NCI-H2196 (cell line): ENCODE data around the gene UBFD1.
A peak's percentile ranks its signal among the peaks of the same experiment; 100 is the strongest.
"Not testable (repeated sequence)": the region's sequence is repeated elsewhere in the genome, so short reads cannot be mapped to it uniquely, and the experiment has no call there.

Experiments
- DNase-seq: peaks from one replicate; lab custom pipeline; 2025; ENCODE audit not compliant: unreplicated experiment; lab: John Stamatoyannopoulos, UW

Gene UBFD1, protein sequence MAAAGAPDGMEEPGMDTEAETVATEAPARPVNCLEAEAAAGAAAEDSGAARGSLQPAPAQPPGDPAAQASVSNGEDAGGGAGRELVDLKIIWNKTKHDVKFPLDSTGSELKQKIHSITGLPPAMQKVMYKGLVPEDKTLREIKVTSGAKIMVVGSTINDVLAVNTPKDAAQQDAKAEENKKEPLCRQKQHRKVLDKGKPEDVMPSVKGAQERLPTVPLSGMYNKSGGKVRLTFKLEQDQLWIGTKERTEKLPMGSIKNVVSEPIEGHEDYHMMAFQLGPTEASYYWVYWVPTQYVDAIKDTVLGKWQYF

DNA sequence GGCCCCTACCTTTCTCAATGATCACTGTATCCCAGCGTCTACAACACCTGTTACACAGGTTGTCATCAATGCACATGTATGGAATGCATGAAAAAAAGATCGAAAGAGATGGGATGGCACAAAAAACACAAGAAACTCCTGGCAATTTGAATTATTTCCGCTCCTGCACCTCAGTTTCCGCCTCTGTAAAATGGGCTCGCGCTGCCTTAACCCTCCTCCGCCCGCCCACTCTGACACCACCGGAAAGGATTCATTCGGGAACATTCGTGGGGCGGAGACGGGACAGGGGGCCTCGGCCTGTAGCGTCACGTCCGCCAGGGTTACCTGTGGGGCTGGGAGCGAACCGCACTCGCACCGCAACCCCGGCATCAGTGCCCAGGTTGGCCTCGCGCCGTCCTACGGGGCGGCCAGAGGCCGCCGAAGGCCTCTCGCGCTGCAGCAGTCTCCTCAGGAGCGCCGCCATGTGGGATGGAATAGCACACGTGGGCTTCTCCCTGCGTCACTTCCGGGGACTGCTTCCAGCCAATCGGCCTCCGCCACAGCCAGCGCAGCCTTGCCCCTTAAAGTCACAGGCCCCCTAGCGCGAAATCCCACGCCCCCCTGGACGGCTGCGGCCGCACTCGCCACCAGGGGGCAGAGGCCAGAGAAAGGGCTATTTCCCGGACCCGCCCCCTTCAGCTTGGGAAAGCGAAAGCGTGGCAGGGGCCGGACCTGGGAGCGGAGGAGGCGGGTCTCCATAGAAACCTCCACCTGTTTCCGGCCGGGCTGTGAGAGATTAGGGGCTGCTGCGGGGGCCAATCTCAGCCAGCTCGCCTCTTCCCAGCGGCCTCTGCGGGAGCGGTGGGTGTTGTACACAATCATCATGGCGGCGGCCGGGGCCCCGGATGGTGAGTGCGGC is at the start of gene UBFD1, which contains the start of gene EARS2:
TSS of gene UBFD1 (plus strand) at position 847 of the 898 bp plus-strand sequence. CDS start at position 863, 16 bp downstream.
TSS of gene EARS2 (minus strand) at position 470 of the 898 bp plus-strand sequence. CDS start at position 463, 7 bp downstream.
- peak; percentile 99 for DNase-seq

DNA sequence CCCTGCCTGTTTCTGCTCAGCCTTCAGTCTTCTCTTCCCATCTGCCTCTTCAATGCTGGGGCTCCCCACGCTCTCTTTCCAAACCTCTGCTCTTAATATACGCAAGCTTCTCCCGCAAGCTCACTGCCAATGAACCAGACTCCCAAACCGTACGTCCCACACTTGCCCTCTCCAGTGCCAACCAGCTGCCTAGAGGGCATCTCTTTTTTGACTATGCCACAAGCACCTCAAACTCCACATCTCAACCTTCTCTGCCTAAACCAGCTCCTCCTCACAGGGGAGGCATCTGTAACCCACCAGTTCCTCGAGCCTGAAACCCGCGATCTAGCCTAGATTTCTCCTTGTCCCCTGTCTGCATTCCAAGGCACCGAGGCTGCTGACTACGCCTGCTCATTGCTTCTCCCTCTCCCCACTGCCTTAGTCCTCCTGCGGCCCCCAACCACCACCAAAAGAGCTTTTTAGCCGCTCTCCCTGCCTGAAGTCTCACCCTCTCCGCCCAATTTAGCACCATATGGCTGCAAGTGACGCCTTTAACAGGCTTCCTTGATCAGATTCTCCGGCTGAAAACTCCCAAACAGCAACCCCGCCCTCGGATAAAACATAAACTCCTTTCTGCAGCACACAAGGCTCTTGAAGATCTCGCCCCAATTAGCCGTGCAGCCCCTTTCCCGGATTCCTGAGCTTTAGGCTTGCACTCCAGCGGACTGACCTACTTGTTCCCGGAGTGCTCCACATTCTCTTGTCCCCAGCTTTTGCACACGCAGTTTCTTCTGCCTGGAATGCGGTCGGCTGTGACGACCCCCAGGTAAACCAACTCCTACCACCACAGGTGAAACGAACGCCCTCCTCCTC is 48.7 kb upstream of the UBFD1 start:
- DNase-seq = no peak

DNA sequence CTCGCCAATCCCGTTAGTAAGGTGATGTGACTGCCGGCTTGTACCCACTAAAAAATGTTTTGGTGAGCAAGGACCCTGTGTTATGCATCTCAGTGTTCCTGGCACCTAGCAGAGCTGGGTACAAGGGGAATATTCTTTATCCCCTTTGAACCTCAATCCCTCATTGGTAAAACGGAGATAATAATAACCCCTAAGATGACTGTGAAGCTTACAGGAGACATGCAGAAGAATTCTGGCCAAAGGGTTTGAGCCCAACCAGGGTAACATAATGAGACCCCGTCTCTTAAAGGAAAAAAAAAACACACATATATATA is 48.1 kb upstream of the UBFD1 start:
- DNase-seq = no peak

DNA sequence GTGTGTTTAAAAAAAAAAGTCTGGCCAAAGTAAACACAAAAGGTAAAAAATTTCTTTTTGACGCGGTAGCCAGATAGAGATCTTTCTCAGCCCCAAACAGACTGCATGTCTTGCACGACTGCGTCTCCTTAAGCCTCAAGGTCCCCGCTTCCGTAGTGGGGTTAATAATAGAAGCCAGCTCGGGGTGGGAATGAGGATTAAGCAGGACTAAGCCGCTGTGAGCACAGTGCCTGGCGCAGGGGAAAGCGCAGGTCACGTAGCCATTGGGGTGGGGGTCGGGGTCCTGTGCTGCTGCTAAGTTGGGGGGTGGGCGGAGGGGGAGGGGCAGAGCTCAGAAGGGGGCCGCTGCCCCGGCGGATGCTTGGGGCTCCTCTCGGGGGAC is 47.8 kb upstream of the UBFD1 start:
- DNase-seq = no peak

DNA sequence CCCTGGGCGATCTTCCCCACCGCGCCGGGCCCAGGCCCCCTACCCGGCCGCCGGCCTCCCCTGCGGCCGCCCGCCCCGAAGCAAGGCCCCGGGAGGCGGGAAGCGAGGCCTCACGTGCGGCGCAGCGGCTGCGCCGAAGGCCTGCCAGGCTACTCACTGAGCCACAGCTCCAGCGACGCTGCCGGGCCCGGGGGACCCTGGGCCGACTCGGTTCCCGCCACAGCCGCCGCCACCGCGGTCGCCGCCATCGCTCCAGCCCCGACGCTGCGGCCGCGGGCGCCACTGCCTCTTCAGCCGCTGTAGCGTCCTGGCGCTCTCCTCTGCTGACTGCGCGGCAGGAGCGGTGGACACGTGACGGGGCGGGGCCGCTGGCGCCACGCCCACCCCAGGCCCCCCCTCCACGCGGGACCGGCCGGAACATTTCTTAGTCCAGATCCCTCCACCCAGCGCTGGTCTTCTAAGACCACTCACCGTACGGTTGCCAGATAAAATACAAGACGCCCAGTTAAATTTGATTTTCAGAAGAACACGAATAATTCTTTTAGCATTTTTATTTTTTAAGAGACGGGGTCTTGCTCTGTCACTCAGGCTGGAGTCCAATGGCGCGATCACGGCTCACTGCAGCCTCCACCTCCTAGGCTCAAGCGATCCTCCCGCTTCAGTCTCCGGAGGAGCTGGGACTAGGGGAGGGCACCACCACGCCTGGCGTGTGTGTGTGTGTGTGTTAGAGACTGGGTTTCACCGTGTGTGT is 47.2 kb upstream of the UBFD1 start, which contains the start of gene GGA2:
TSS of gene GGA2 (minus strand) at position 331 of the 751 bp plus-strand sequence. CDS start at position 248, 83 bp downstream.
- peak; percentile 86 for DNase-seq

DNA sequence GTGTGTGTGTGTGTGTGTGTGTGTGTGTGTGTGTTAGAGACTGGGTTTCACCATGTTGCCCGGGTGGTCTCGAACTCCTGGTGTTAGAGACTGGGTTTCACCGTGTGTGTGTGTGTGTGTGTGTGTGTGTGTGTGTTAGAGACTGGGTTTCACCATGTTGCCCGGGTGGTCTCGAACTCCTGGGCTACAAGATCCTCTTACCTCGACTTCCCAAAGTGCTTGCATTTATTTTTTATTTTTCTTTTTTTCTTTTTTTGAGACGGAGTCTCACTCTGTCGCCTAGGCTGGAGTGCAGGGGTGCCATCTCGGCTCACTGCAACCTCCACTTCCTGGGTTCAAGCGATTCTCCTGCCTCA is 46.6 kb upstream of the UBFD1 start:
- not testable (repeated sequence) for DNase-seq

DNA sequence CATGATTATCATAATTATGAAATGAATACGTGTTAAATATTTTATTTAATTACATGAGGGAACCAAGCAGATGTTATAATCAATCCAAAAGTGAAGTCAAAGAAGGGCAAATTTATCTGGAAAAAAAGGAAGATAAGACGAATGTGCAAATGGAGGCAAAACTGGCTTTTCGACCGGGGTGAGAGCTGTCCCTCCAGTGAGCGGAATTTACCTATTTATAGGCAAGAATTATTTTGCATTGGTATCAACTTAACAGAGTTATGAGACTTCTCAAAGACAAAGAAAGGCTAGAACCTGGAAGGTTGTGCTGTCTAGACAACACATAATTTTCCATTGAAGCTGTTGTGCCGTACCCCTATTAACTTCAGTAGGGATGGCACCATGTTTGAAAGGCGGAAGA is 45.8 kb upstream of the UBFD1 start:
- no peak for DNase-seq

DNA sequence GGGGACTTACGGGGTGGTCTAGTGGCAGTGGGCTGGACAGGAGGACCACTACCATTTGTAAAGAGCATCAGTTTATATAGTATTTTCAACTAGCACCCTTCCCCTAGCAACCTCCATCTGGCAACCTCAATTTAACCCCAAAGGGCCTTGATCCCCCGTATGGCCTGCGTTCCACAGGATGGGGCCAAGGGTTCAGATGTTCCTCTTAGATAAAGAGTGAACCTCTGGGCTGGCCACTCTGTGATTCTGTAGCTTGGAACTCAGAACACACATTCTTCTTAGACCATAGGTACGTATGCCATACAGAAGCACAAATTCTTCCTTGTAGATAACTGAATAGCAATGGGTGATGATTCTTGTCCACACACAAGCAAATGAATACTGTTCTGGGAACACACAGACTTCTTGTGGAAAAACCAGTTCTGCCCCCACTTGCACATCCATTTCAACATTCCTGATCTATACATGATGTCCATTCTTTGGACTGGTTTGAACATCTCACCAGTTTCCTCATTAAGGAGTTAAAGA is 45.3 kb upstream of the UBFD1 start:
- no peak for DNase-seq

DNA sequence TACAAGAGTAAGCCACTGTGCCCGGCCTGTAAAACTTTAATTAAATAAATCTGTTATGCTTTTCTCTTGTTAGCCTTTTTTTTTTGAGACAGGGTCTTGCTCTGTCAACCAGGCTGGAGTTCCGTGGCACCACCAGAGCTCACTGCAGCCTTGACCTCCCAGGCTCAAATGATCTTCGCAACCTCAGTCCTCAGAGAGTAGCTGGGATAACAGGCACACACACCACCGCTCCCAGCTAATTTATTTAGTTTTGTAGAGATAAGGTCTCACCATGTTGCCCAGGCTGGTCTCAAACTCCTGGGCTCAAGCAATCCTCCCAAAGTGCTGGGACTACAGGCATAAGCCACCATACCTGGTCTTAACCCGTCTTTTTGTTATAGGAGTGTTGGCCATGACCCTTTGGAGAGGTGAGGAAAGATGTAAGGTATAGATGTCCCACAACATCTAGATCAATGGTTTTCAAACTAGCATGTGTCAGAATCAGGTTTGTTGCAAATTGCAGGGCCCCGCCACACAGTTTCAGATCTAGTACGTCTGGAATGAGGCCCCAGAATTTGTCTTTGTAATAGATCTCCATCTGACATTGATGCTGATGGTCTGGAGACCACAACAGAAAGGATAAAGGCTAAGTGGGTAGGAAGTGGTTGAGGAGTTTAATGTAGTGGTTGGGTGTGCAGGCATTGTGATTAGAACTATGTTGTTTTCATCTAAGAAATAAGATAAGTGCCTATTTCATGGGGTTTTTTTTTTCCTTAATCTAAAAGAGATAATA is 43.0 kb upstream of the UBFD1 start:
- no peak for DNase-seq

DNA sequence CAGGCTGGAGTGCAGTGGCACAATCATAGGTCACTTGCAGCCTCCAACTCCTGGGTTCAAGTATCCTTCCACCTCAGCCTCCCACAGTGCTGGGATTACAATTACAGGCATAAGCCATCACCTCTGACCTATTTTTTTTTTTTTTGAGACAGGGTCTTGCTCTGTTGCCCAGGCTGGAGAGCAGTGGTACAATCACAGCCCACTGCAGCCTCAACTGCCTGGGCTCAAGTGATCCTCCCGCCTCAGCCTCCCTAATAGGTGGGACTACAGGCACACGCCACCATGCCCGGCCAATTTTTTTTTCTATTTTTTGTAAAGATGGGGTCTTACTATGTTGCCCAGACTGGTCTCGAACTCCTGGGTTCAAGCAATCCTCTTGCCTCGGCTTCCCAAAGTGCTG is 41.6 kb upstream of the UBFD1 start:
- DNase-seq = no peak

DNA sequence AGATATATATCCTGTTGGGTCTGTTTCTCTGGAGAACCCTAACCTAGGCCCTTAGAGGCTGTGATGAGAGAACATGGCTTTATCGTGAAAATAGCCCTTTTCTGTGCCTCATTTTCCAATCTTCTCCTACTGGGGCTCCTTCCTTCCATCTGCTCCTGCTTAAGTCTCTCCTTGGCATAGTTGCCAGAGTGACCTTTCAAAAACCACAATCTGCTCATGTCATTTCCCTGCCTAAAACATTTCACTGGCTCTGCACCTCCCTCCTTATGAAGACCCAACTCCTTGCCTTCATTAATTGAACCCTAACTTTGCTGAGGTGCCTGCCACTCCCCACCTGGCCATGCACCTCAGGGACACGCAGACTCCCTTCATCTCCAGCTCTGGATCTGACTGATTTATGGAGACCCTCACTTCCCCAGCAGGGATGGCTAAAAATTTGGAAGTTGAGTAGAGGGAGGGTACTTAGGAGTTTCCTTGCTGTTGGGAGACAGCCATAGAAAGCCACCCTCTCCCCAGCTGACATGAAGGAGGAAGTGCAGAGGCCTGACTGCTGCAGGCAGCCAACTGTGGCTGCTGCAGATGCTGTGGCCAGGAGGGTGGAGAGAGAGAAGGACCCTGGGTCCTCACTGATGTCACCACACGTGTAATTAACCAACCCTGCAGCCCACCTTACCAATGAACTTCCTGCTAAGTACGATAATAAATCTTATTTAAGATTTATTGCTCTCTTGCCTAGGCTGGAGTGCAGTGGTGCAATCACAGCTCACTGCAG is 41.0 kb upstream of the UBFD1 start:
- no peak for DNase-seq

DNA sequence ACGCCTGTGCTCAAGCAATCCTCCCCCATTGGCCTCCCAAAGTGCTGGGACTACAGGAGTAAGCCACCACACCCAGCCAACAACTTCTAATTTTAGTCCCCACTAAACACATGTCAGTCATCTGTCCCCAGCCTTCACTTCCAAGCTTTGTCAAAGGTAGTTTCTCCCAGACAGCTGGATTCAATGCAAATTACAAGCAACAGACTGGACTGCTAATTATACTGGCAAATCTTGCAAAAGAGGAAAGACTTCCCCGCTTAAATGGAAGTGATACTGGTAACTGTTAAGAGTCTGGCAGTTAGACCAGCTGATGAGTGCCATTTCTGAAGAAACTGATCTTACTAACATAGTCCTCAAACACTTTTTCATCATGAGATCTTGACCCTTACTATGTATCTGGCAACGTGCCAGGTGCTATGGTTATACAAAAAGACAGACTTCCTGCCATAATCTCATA is 39.1 kb upstream of the UBFD1 start:
- DNase-seq = peak; percentile 6

DNA sequence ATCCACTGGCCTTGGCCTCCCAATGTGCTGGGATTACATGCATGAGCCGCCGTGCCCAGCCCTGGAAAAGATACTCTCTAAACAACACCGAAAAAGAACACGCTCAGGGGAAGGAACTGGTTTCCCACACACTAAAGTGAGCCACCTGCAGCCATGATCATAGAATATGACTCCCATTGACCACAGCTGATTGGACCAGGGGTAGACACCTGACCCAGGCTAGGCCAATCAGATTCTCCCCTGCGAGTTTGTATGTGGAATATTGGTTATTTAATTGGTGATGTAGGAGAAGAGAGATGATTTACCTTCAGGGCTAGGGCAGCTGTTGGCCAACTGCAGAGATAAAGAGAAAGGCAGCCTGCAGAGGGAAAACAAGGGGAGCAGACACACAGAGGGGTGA is 38.2 kb upstream of the UBFD1 start:
- DNase-seq = no peak

DNA sequence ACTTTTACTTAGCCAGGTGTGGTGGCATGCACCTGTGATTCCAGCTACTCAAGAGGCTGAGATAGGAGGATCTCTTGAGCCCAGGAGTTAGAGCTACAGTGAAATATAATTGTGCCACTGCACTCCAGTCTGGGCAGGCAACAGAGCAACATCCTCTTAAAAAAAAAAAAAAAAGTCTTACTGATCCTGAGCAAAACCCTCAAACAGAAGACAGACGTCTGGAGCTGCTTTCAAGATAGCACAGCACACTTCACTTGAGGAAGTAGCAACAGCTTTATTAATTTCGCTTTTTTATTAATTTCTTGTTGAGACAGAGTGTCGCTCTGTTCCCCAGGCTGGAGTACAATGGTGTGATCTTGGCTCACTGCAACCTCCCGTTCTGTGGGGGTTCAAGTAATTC is 37.0 kb upstream of the UBFD1 start:
- DNase-seq = no peak

DNA sequence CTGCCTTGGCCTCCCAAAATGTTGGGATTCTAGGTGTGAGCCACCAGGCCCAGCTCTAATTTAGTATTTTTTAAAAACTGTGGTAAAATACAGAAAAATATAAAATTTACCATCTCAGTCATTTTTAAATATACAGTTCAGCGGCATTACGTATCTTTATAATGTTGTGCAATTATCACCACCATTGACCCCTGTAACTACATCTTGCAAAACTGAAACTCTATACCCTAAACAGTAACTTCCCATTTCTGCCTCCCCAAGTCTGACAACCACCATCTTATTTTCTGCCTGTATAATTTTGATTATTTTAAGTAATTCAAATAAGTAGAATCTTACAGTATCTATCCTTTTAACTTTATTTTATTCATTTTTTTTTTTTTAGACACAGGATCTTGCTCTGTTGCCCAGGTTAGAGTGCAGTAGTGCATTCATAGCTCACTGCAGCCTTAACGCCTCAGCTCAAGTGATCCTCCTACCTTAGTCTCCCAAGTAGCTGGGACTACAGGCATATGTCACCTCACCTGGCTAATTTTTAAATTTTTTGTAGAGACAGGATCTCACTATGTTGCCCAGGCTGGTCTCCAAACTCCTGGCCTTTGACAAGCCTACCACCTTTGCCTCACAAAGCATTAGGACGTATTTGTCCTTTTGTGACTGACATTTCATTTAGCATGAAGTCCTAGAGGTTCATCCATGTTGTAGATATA is 36.3 kb upstream of the UBFD1 start:
- DNase-seq = no peak

DNA sequence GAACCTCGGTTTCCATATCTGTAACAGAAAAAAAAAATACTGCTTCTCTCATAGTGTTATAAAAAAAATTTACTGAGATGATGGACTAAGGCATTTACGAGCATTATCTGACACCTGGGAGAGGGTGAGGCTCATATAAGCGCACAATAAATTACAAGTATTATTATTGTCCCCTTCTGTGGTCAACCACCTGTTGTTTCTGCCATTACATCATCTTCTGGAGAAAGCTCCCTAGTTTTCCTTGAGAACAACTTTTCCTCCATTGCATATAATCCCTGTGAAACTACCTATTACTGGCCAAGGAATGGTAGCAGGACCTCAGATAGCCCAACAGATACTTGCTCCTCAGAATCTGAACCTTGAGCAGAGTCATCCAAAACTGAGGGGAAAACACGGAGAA is 35.6 kb upstream of the UBFD1 start:
- DNase-seq = no peak

DNA sequence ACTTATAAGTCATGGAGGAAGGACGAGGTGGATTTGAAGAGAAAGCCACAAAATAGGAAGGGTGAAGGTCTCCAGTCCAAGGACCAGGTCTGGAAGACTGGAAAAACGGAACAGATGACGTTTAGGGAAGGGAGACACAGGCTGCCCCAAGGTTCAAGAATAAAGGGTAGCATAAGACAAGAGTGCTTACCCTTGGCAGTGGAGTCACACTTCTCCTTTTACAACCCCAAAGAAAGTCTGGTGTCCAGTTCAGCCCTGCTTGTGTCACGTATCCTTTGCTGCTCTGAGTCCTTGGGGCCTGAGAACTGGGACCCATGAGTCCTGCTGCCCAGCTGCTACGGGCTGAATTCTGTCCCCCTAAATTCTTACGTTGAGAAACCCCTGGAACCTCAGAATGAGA is 34.2 kb upstream of the UBFD1 start:
- no peak for DNase-seq

DNA sequence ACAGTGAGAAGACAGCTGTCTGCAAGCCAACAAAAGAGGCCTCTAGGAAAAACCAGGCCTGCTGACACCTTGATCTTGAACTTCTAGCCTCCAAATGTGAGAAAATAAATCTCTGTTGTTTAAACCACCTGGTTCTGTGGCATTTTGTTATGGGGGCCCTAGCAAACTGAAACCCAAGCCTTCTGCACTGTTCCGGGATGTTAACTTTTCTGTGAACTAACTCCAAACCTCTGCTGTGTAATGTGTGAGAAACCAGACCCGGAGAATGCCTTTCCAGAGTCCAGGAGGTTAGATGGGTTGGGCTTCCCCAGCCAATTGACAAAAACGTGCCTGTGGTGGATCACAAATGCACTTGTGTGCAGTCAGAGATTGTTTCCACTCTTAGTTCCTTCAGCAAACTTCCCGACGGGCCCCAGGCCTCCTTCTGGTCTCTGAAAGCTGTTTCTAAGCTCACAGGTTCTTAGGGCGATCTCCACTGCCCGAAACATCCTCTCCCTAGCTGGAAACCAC is 33.6 kb upstream of the UBFD1 start:
- DNase-seq = no peak
